H1 (cell line): ENCODE results near the gene SPSB1. TPM values are rescaled to one million over a fixed set of nuclear protein-coding genes. Genes with fewer than 3 reads are reported as not detected.

Experiments
- RXRA ChIP-seq: IDR thresholded peaks from 2 replicates; pipeline ENCODE4 v1.6.1; 2011; ENCODE audit warnings: low read depth, mild to moderate bottlenecking, low read length, moderate library complexity; ENCODE audit not compliant: insufficient read depth
- SP4 ChIP-seq: IDR thresholded peaks from 2 replicates; pipeline ENCODE4 v1.6.1; 2012; ENCODE audit warnings: low read length, inconsistent platforms
- polyA plus RNA-seq, 7 experiments: library from polyadenylated mRNA; depleted of rRNA in 3 of 7; stranded (reverse) in 5 of 7; unstranded in 2 of 7; fragments of >200 nt in 5 of 7; fragments of 200-250 nt in 2 of 7; gene quantifications; 1 replicate in 5 of 7; 2 replicates in 1 of 7; 4 replicates in 1 of 7; pipeline versions ENCODE4 v1.2.1 to v1.2.3, GENCODE V29; 2011 to 2013; ENCODE audit warnings: missing spikeins in 2 of 7, mixed read lengths in 2 of 7
- total RNA-seq: library from RNA; stranded (reverse); fragmentation: NEBNext Ultra II Directional; extraction: Animal tissue kit (Norgen Biotek cat#: 25700); gene quantifications from 2 replicates; pipeline ENCODE4 v1.2.1, GENCODE V29; 2021

The SPSB1 gene
- total and polyA plus RNA-seq, 2 of the 8 experiments (the other 6 are each of a cell fraction or from before 2014, with no cell fraction given), result 5.3 to 6.4 TPM

DNA sequence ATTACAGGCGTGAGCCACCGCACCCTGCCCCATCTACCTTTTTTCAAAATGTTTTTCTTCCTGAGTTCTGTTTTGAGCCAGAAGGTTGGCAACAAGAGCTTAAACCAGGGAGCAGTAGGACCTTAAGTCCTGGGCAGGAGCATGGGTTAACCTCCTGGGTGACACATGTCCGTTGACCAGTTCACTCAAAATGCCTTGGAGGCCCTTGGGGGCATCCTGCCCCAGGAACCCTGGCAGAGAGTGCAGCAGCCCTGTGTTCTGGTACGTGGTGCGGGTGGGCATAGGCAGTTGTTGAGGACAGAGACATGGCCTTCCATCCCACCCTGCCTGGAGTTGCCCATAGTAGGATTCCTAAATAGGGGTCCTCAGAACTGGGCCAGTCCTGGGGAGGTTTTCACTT lies 46.5 kb upstream of the SPSB1 start (continued):
- TF ChIP-seq SP4, result no peak
- TF ChIP-seq RXRA, result no peak
